ENCODE results near the gene QKI.

QKI gene

GRCh38 chr6:163600781-163601180 lies 186.3 kb downstream of the QKI start:
- no peak for FAIRE-seq
- no peak for DNase-seq (ENCODE audit: insufficient read length, low spot score)

- DNase-seq (ENCODE audit: insufficient read length, low spot score): no peak
- no peak for FAIRE-seq
These were observed 188.3 kb downstream of the QKI start for GRCh38 chr6:163602851-163603250.

- no peak for FAIRE-seq
These were observed 188.9 kb downstream of the QKI start for GRCh38 chr6:163603395-163603794.

GRCh38 chr6:163605385-163606097 lies 191.0 kb downstream of the QKI start:
- FAIRE-seq (no peak), DNase-seq (ENCODE audit: insufficient read length, low spot score) (no peak)

More at GRCh38 chr6:163603395-163603794, 188.9 kb downstream of the QKI start:
- no peak for DNase-seq (ENCODE audit: insufficient read length, low spot score)

- FAIRE-seq: no peak
- no peak for DNase-seq (ENCODE audit: insufficient read length, low spot score)
These were observed 193.3 kb downstream of the QKI start for GRCh38 chr6:163607792-163608191.

GRCh38 chr6:163608204-163608644 lies 193.7 kb downstream of the QKI start:
- FAIRE-seq: no peak
- no peak for DNase-seq (ENCODE audit: insufficient read length, low spot score)

- no peak for FAIRE-seq
- DNase-seq (ENCODE audit: insufficient read length, low spot score): no peak
These were observed 197.7 kb downstream of the QKI start for GRCh38 chr6:163612200-163612599.

GRCh38 chr6:163613025-163613424 lies 198.5 kb downstream of the QKI start:
- no peak for FAIRE-seq
- DNase-seq (ENCODE audit: insufficient read length, low spot score): no peak

- DNase-seq (ENCODE audit: insufficient read length, low spot score): no peak
These were observed 199.2 kb downstream of the QKI start for GRCh38 chr6:163613668-163614067.

GRCh38 chr6:163616452-163616851 lies 201.9 kb downstream of the QKI start:
- no peak for FAIRE-seq

More at GRCh38 chr6:163613668-163614067, 199.2 kb downstream of the QKI start:
- no peak for FAIRE-seq

GRCh38 chr6:163617549-163617948 lies 203.0 kb downstream of the QKI start:
- FAIRE-seq: no peak
- DNase-seq (ENCODE audit: insufficient read length, low spot score): no peak

More at GRCh38 chr6:163616452-163616851, 201.9 kb downstream of the QKI start:
- no peak for DNase-seq (ENCODE audit: insufficient read length, low spot score)

- no peak for FAIRE-seq
- no peak for DNase-seq (ENCODE audit: insufficient read length, low spot score)
These were observed 205.6 kb downstream of the QKI start for GRCh38 chr6:163620101-163620500.

GRCh38 chr6:163620670-163621330 lies 206.3 kb downstream of the QKI start:
- no peak for DNase-seq (ENCODE audit: insufficient read length, low spot score)
- no peak for FAIRE-seq

- DNase-seq (ENCODE audit: insufficient read length, low spot score) (no peak), FAIRE-seq (no peak)
These were observed 210.7 kb downstream of the QKI start for GRCh38 chr6:163625265-163625664.

- DNase-seq (ENCODE audit: insufficient read length, low spot score) (no peak), FAIRE-seq (no peak)
These were observed 211.8 kb downstream of the QKI start for GRCh38 chr6:163626073-163626867.

- FAIRE-seq (no peak), DNase-seq (ENCODE audit: insufficient read length, low spot score) (no peak)
These were observed 212.9 kb downstream of the QKI start for GRCh38 chr6:163627274-163628062.
